Suprapubic skin (tissue), 3 donors: ENCODE results near the gene DACH2.

Source experiments
- EP300 ChIP-seq: sonication (generic); formaldehyde crosslinking; IDR thresholded peaks from one replicate; pipeline ENCODE4 v1.6.1; 2017; ENCODE audit warnings: antibody characterized with exemption
- TF ChIP-seq, protein P1 (sequence below), 2 donors: fragments of 200-600 bp in 1 of 2; fragments of 450-650 bp in 1 of 2; sonication (generic) in 1 of 2; IDR thresholded peaks; one replicate each; pipeline ENCODE4 v1.5.1; 2016 to 2019; ENCODE audit warnings: antibody characterized with exemption in 2 of 2, mild to moderate bottlenecking in 1 of 2, moderate library complexity in 1 of 2

DNA sequence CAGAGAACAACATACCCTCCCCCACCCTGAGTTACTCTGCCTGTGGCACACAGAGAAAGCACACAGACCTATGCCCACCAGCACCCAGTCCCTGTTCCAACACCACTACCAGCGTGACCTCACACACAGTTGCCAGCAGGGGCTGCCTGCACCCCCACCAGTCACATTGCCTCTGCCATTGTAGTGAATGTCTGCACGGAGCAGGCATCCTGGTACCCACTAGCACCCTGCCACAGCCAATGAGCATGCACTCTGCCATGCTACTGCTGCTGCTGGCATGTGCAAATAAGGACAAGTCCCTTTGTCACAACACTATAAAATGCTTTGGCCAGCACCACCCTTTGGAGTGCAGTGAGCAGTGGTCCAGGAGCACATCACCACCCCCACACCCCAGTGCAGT, 47.1 kb downstream of the DACH2 start:
- TF ChIP-seq, protein P1, sequence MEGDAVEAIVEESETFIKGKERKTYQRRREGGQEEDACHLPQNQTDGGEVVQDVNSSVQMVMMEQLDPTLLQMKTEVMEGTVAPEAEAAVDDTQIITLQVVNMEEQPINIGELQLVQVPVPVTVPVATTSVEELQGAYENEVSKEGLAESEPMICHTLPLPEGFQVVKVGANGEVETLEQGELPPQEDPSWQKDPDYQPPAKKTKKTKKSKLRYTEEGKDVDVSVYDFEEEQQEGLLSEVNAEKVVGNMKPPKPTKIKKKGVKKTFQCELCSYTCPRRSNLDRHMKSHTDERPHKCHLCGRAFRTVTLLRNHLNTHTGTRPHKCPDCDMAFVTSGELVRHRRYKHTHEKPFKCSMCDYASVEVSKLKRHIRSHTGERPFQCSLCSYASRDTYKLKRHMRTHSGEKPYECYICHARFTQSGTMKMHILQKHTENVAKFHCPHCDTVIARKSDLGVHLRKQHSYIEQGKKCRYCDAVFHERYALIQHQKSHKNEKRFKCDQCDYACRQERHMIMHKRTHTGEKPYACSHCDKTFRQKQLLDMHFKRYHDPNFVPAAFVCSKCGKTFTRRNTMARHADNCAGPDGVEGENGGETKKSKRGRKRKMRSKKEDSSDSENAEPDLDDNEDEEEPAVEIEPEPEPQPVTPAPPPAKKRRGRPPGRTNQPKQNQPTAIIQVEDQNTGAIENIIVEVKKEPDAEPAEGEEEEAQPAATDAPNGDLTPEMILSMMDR (IDR thresholded peaks at IDR 0.05), result no peak
- no peak for TF ChIP-seq EP300
